NB4 (cell line): ENCODE measurements around the gene SDCBP2.

Source experiments
- CTCF ChIP-seq: IDR thresholded peaks from one replicate; pipeline ENCODE4 v1.5.1; 2012; ENCODE audit warnings: low read depth, low read length
- MAX ChIP-seq: IDR thresholded peaks from 2 replicates; pipeline ENCODE4 v1.6.1; 2011; ENCODE audit warnings: low read depth, low read length
- MYC ChIP-seq: IDR thresholded peaks from 2 replicates; pipeline ENCODE4 v1.6.1; 2011; ENCODE audit warnings: low read depth, low read length
- POLR2A ChIP-seq: IDR thresholded peaks from 2 replicates; pipeline ENCODE4 v1.6.1; 2011; ENCODE audit warnings: mild to moderate bottlenecking; ENCODE audit not compliant: insufficient read length; ENCODE audit errors: extremely low read depth

GRCh38 chr20:1319462-1319861 lies 9.5 kb downstream of the SDCBP2 start:
- TF ChIP-seq CTCF (no peak), POLR2A (no peak), MAX (no peak), MYC (no peak)
